NCI-H460 (cell line): Measurements from ENCODE around the gene TFF1. TPM values are rescaled to one million over a fixed set of nuclear protein-coding genes. Genes with fewer than 3 reads are reported as not detected.
A peak's percentile ranks its signal among the peaks of the same experiment; 100 is the strongest.

ENCODE experiments used
- DNase-seq: peaks from one replicate; pipeline ENCODE4 v3.0.0-alpha.2; 2016; ENCODE audit warnings: low read depth; ENCODE audit errors: extremely low read depth
- total RNA-seq: library from RNA; depleted of rRNA; stranded (reverse); fragments of >200 nt; shearing (Covaris generic); gene quantifications from 2 replicates; pipeline ENCODE4 v1.2.3, GENCODE V29; 2014

Gene TFF1
- total RNA-seq, 1 experiment from 2014 or later = not detected

DNA sequence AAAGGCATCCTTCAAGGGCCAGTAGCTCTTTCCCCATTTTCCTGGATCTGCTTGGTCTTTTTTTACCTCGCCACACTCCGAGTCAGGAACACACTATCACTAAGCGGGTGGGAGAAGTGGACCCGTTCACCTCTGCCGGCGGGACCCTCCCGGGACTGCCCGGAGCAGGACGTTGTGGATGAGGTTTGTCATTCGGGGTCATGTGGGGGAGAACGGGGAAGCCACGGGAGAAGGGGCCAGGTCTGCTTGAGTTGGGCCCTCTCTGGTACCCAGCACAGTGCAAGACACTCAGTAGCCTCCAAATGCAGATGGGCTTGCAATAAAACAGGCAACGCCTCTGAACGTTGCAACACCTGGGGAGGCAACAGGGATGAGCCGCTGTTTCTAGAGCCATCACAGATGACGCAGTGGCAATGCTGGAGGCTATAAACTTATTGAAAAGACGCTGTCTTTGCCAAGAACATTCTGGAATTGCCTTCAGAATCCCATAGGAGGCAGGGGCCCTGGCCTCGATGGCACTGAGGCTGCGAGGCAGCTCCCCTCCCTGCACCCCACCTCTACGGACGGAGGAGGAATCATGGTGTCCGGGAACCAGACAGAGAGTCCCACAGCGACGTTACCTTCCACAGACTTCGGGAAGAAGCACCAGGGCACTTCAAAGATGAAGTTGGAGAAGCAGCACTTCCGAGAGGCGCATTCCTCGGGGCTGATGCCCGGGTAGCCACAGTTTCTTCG is 19.3 kb downstream of the TFF1 start:
- DNase-seq = no peak

- DNase-seq = no peak
Observed at GRCh38 chr21:42346441-42346840, 19.9 kb downstream of the TFF1 start.

GRCh38 chr21:42344631-42345030 is 21.7 kb downstream of the TFF1 start:
- no peak for DNase-seq

GRCh38 chr21:42343963-42344510 is 22.3 kb downstream of the TFF1 start:
- DNase-seq = no peak

- DNase-seq = no peak
Observed at GRCh38 chr21:42343556-42343955, 22.8 kb downstream of the TFF1 start.

- DNase-seq = no peak
Observed at GRCh38 chr21:42343101-42343500, 23.2 kb downstream of the TFF1 start.

DNA sequence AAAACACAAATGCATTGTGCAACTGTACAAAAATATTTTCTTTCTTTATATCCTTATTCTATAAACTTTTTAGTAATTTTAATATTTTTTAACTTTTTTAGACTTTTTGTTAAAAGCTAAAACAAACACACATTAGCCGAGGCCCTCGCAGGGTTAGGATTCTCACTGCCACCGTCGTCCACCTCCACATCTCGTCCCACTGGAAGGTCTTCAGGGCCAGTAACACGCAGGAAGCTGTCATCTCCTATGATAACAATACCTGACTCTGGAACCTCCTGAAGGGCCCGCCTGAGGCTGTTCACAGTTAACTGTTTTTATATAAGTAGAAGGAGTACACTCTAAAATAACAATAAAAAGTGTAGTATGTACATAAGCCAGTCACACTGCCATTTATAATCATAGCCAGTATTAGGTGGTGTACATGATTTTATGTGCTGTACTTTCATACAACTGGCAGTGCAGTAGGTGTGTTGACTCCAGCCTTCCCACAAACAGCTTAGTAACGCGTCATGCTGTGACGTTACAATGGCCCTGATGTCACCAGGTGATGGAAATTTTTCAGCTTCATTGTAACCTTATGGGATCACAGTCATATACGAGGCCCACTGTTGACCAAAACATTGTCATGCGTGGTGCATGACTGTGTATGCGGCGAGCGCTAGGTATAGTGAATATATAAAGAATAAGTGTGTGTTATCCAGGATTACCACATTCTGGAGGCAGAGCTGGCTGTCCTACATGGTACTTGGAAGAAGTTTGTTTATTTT is 24.4 kb downstream of the TFF1 start:
- no peak for DNase-seq

DNA sequence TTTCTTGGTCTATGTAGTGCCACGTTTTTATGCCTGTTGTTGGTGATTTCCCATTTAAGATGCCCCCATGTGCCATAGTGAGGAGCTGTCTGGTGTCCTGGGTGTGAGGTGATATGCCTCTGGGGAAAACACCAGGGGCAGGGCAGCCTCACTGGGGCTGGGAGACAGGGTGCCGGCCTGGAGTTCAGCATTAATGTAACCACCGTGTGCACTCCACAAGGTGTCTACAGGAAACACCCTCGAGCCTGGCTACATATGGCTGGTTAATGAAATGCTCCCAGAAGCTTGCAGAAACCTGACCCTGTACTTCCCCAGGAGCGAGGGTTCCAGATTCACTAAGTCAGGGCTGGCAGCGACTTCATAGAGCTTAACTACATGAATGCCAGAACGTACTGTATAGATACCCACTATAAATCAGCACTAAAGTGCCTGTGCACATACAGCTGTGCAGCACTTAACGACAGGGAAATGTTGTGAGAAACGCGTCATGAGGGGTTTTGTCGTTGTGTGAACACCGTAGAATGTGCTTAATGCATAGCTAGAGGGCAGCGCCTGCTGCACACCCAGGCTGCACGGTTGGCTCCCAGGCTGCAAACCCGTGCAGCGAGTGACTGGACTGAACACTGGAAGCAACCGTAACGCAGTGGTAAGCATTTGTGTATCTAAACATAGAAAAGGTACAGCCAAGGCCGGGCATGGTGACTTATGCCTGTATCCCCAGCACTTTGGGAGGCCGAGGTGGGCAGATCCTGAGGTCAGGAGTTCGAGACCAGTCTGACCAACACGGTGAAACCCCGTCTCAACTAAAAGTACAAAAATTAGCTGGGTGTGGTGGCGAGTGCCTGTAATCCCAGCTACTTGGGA is 25.9 kb downstream of the TFF1 start:
- no peak for DNase-seq

DNA sequence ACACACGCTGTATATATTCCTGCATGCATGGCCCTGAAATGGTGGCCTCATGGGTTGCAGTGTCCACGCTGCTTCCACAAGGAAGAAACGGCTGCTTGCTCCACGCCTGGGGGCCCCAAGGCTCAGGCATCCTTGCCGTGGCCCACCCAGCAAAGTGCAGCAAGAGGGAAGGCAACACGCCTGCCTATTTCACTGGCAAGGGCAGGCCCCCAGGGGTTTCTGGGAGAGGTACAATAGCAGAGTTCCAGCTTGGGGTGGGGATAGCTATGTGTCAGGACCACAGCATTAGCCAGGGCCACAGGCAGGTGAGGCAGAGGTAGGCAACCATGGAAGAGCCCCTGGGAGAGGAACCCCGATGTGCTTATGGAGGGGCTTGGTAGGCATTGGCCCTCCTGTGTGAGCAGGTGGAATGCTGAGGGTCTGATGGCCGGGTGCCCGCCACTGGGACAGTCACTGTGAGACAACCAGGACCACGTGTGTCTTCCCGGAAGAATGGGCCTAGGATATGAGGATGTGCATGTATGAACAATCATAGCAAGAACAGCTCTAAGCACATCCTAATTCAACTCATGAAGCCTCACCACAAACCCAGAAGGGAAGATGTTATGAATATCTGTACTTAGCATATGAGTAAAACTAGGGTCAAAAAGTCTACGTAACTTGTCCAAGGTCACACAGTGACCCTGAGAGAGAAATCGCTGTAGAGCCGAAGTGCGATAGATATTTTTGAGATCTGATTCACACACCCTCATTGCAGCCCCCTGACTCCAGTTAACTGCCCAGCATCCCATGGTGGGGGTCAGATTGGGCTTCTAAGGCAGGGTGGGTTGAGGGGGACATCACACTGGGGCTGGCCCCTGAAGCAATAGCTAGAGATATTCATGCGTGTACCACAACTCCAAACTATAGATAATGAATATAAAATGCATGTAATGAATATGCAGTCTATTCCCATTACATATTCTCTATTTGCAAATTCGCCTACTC is 27.3 kb downstream of the TFF1 start:
- no peak for DNase-seq

GRCh38 chr21:42337830-42338728 is 28.3 kb downstream of the TFF1 start:
- peak; percentile 37 for DNase-seq

DNA sequence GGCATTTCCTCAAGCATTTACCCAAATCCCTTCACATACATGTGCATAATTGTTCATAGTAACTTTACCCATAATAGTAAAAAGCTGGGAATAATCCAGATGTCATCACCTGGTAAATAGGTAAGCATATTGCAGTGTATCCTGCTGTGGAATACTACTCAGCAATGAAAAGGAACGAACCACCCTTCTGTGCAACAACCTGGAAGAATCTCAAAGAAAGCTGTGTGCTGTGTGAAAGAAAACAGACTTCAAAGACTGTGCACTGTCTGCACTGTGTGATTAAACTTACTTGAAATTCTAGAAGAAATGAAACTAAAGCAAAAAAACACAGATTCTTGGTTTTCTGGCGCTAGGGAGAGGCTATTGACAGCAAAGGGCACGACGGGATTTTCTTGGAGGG is 29.1 kb downstream of the TFF1 start:
- no peak for DNase-seq

DNA sequence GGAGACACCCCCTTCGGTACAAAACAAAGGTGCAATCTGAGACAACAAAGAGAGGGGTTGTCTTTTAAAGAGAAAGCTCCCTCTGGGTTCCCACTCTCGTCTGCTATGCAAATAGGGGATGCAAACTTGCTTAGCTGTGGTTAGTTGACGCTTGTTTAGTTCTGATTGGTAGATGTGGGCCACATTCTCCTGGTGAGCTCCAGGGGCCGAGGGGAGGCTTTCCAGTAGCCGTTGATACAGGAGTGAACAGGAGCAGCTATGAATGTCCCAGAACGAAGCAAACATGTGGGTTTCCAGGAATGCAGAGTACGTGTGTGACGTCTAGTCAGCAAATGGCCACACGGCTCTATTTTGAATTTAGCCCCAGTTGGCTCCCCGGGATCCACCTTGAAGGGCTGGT is 30.3 kb downstream of the TFF1 start:
- DNase-seq = no peak

DNA sequence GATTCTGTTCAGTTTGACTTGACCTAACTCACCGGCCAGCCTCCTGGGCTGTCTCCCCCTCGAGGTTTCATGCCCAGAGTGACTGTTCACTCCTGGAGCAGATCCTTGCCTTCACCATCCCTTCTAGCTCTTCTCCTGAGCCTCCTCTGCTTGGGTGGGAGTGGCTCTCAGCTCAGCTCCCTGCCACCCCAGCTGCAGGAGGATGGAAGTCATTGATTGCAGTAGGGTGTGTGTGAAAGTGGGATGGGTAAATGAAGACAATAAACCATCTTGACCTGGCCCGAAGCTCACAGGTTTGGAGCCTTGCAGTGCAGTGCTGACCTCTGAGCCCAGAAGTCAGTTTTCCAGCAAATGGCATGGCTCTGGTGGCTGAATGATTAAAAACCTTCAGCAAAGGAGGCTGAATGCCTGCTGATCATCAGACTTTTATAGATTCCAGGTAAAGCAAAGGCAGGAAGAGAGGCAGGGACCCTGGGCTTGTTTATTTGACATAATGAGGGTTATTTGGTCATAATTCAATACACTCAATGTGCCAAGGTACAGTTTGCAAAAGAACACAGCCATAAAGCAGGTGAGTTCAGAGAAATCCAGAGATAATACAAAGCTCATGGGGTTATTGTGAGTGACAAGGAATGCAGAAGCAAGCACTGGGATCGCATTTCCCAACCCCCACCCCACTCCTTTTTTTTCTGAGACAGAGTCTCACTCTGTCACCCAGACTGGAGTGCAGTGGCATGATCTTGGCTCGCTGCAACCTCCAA is 33.6 kb downstream of the TFF1 start:
- DNase-seq = no peak

DNA sequence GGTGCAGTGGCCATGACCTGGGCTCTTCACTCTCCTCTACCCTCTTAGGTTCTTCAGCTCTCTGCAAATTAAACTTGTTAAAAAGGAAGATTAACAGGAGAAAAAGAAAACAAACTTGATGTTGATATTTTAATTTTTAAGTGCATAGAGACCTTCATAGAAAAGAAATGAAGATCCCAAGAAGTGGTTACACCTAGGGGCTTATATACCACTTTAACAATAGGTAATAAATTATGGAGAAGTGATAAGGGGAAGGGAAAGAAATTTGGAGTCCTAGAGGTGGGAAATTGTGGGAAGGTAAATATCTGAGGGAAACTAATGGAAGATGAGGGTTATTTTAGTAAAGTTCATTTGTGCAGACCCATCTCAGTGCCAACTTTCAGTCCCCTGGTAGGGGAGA is 34.7 kb downstream of the TFF1 start:
- no peak for DNase-seq

- no peak for DNase-seq
Observed at GRCh38 chr21:42330380-42331371, 35.7 kb downstream of the TFF1 start.

GRCh38 chr21:42324896-42325295 is 41.4 kb downstream of the TFF1 start:
- DNase-seq = no peak

DNA sequence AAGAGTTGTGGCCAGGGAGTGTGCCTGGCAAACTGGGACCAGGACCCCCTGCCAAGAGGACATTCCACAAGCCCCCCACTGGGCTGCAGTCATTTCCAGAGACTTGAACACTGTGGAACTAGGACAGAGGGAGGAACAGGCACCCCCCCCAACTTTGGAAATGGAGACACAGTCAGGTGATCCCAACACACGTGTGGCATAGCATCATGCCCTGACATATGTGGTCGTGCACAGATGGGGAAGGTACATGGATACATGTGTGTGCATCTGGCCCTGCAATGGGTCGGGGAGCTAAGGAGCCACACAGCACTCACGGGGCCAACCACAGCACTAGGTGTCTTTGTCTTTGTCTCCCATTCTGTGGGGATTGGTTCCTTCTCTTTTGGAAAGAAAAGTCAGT is 44.5 kb downstream of the TFF1 start:
- no peak for DNase-seq
